Esophagus squamous epithelium (tissue), 4 donors: ENCODE data around the gene WDPCP.

Experiments used
- POLR2A ChIP-seq, 4 donors: fragments of 450-650 bp; IDR thresholded peaks; one replicate each; pipeline ENCODE4 v1.6.1; 2017; ENCODE audit warnings: antibody characterized with exemption in 4 of 4, mild to moderate bottlenecking in 4 of 4, moderate library complexity in 3 of 4
- TF ChIP-seq, protein P1 (sequence below), 6 experiments: fragments of 450-650 bp in 4 of 6; fragments of 200-600 bp in 2 of 6; sonication (generic) in 2 of 6; IDR thresholded peaks; one replicate each; pipeline ENCODE4 v1.5.1; 2016 to 2019; ENCODE audit warnings: antibody characterized with exemption in 6 of 6, mild to moderate bottlenecking in 4 of 6, moderate library complexity in 4 of 6

DNA sequence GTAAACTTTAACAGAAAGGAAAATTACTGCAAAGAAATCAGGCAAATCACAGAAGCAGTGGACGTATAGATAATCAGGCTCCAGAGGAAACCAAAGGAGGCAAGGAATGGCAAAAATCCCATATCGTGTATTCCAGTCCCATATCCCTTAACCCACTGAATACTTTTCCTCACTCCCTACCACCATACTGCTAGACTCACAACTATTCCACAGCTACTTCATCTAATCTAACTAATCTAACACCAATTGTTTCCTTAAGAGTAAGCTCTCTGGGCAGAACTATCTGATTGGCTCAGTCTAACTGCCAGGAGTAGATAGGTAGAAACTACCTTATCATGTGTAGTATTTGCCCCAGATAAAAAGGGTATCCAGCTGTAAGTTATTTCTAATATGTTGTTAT is 16.3 kb downstream of the WDPCP start:
- TF ChIP-seq, protein P1, sequence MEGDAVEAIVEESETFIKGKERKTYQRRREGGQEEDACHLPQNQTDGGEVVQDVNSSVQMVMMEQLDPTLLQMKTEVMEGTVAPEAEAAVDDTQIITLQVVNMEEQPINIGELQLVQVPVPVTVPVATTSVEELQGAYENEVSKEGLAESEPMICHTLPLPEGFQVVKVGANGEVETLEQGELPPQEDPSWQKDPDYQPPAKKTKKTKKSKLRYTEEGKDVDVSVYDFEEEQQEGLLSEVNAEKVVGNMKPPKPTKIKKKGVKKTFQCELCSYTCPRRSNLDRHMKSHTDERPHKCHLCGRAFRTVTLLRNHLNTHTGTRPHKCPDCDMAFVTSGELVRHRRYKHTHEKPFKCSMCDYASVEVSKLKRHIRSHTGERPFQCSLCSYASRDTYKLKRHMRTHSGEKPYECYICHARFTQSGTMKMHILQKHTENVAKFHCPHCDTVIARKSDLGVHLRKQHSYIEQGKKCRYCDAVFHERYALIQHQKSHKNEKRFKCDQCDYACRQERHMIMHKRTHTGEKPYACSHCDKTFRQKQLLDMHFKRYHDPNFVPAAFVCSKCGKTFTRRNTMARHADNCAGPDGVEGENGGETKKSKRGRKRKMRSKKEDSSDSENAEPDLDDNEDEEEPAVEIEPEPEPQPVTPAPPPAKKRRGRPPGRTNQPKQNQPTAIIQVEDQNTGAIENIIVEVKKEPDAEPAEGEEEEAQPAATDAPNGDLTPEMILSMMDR (IDR thresholded peaks at IDR 0.05), result no peak
- TF ChIP-seq POLR2A (IDR thresholded peaks at IDR 0.05), result no peak
